Loucy (cell line): ENCODE data around the gene PRPS1L1.

Experiments
- H2AFZ ChIP-seq: fragments of 200-600 bp; sonication (generic); 2 replicates; pipeline ENCODE4 v1.6.0; 2016; ENCODE audit warnings: antibody characterized with exemption, mild to moderate bottlenecking, low read length, moderate library complexity
- H3F3A ChIP-seq: fragments of 200-600 bp; 2 replicates; pipeline ENCODE4 v1.6.0; 2016; ENCODE audit warnings: antibody characterized with exemption, low read depth, mild to moderate bottlenecking
- H3K27me3 ChIP-seq: fragments of 200-600 bp; sonication (generic); 2 replicates; pipeline ENCODE4 v1.6.1; 2014; ENCODE audit warnings: low read length, mild to moderate bottlenecking; ENCODE audit not compliant: insufficient read depth, poor library complexity, severe bottlenecking
- H3K36me3 ChIP-seq: fragments of 200-600 bp; sonication (generic); 2 replicates; pipeline ENCODE4 v1.6.1; 2016; ENCODE audit warnings: low read length; ENCODE audit not compliant: insufficient read depth
- H3K4me1 ChIP-seq: fragments of 200-600 bp; sonication (generic); 2 replicates; pipeline ENCODE4 v1.5.1; 2014; ENCODE audit warnings: low read length, mild to moderate bottlenecking; ENCODE audit not compliant: insufficient read depth, poor library complexity, severe bottlenecking
- H3K4me2 ChIP-seq: fragments of 200-600 bp; sonication (generic); 2 replicates; pipeline ENCODE4 v1.6.0; 2014; ENCODE audit warnings: antibody characterized with exemption, low read length, low read depth, mild to moderate bottlenecking; ENCODE audit not compliant: poor library complexity, severe bottlenecking
- H3K4me3 ChIP-seq: fragments of 200-600 bp; sonication (generic); 2 replicates; pipeline ENCODE4 v1.5.1; 2014; ENCODE audit warnings: low read length, mild to moderate bottlenecking, mixed read lengths; ENCODE audit not compliant: poor library complexity, severe bottlenecking
- H3K79me2 ChIP-seq: fragments of 200-600 bp; sonication (generic); 2 replicates; pipeline ENCODE4 v1.6.1; 2014; ENCODE audit warnings: low read length; ENCODE audit not compliant: insufficient read depth
- H3K9ac ChIP-seq: fragments of 200-600 bp; sonication (generic); 2 replicates; pipeline ENCODE4 v1.6.0; 2014; ENCODE audit warnings: mild to moderate bottlenecking, low read depth, low read length, moderate library complexity; ENCODE audit not compliant: poor library complexity, severe bottlenecking
- H3K9me2 ChIP-seq: fragments of 200-600 bp; sonication (generic); replicated peaks from 2 replicates; pipeline ENCODE4 v1.6.1; 2016; ENCODE audit warnings: low read depth, low read length, mixed read lengths
- H3K9me3 ChIP-seq: fragments of 200-600 bp; sonication (generic); 2 replicates; pipeline ENCODE4 v1.6.1; 2014; ENCODE audit warnings: mild to moderate bottlenecking, antibody characterized with exemption, low read length, low read depth; ENCODE audit not compliant: insufficient read depth
- H4K20me1 ChIP-seq: fragments of 200-600 bp; sonication (generic); 2 replicates; pipeline ENCODE4 v1.6.0; 2014; ENCODE audit warnings: antibody characterized with exemption, low read length, mild to moderate bottlenecking; ENCODE audit not compliant: insufficient read depth, poor library complexity, severe bottlenecking
- CTCF ChIP-seq: fragments of 200-600 bp; sonication (generic); conservative IDR thresholded peaks from 2 replicates; pipeline ENCODE4 v1.5.1; 2014; ENCODE audit warnings: mild to moderate bottlenecking, antibody characterized with exemption, low read length
- EZH2phosphoT487 ChIP-seq: fragments of 200-600 bp; IDR thresholded peaks from 2 replicates; pipeline ENCODE4 v1.6.1; 2018; ENCODE audit warnings: antibody characterized with exemption, mild to moderate bottlenecking, moderate library complexity, borderline replicate concordance

The PRPS1L1 gene

GRCh38 chr7:17991866-17992648 is 35.6 kb downstream of the PRPS1L1 start:
- Histone ChIP-seq H4K20me1 (no peaks in the 10 kb centered on the region), H3K4me3 (no peak overlapping the region), H3K9me3 (no peaks in the 10 kb centered on the region), H3F3A (no peaks in the 10 kb centered on the region), H3K79me2 (no peaks in the 10 kb centered on the region), H3K4me1 (no peaks in the 10 kb centered on the region), H2AFZ (0 out of 2 replicates have a peak overlapping the region, but pooled peaks have one; percentile 51), H3K9me2 (no peaks in the 10 kb centered on the region), H3K27me3 (no peaks in the 10 kb centered on the region), H3K36me3 (no peaks in the 10 kb centered on the region), H3K4me2 (no peak overlapping the region), H3K9ac (no peak overlapping the region)
- TF ChIP-seq EZH2phosphoT487, result no peak
- peak; percentile 53 for TF ChIP-seq CTCF

GRCh38 chr7:17990761-17991160 is 36.9 kb downstream of the PRPS1L1 start:
- H3K4me2 ChIP-seq, result no peak overlapping the region
- no peaks in the 10 kb centered on the region for H4K20me1 ChIP-seq
- no peaks in the 10 kb centered on the region for H3K9me3 ChIP-seq
- no peak overlapping the region for H2AFZ ChIP-seq
- TF ChIP-seq EZH2phosphoT487 (no peak), CTCF (no peak)
- no peaks in the 10 kb centered on the region for H3K36me3 ChIP-seq
- H3K27me3 ChIP-seq, result no peaks in the 10 kb centered on the region
- no peaks in the 10 kb centered on the region for H3K9me2 ChIP-seq
- no peaks in the 10 kb centered on the region for H3K79me2 ChIP-seq
- no peaks in the 10 kb centered on the region for H3F3A ChIP-seq
- no peaks in the 10 kb centered on the region for H3K4me1 ChIP-seq
- no peak overlapping the region for H3K9ac ChIP-seq
- H3K4me3 ChIP-seq, result no peak overlapping the region

GRCh38 chr7:17989546-17989945 is 38.1 kb downstream of the PRPS1L1 start:
- TF ChIP-seq CTCF (no peak), EZH2phosphoT487 (no peak)
- H3F3A ChIP-seq, result no peaks in the 10 kb centered on the region
- no peaks in the 10 kb centered on the region for H3K9me2 ChIP-seq
- no peak overlapping the region for H2AFZ ChIP-seq
- no peaks in the 10 kb centered on the region for H3K9me3 ChIP-seq
- H3K36me3 ChIP-seq, result no peaks in the 10 kb centered on the region
- H3K9ac ChIP-seq, result no peak overlapping the region
- no peak overlapping the region for H3K4me3 ChIP-seq
- no peak overlapping the region for H3K4me2 ChIP-seq
- H3K79me2 ChIP-seq, result no peaks in the 10 kb centered on the region
- H4K20me1 ChIP-seq, result no peaks in the 10 kb centered on the region
- H3K4me1 ChIP-seq, result no peaks in the 10 kb centered on the region
- no peaks in the 10 kb centered on the region for H3K27me3 ChIP-seq
